DMS 273 (cell line): ENCODE measurements around the gene OR2T35.
A peak's percentile ranks its signal among the peaks of the same experiment; 100 is the strongest.

Experiments
- DNase-seq: peaks from one replicate; lab custom pipeline; 2025; ENCODE audit not compliant: unreplicated experiment; lab: John Stamatoyannopoulos, UW

OR2T35 gene

GRCh38 chr1:248627971-248628844, 16.9 kb downstream of the OR2T35 start:
- no peak for DNase-seq

- no peak for DNase-seq
Observed at GRCh38 chr1:248625971-248626370, 19.1 kb downstream of the OR2T35 start.

- DNase-seq: no peak
Observed at GRCh38 chr1:248625166-248625565, 19.9 kb downstream of the OR2T35 start.

GRCh38 chr1:248622570-248623001, 22.5 kb downstream of the OR2T35 start:
- peak; percentile 51 for DNase-seq

- DNase-seq: no peak
Observed at GRCh38 chr1:248621770-248622169, 23.3 kb downstream of the OR2T35 start.

- DNase-seq: peak; percentile 71
Observed at GRCh38 chr1:248618878-248619277, 26.2 kb downstream of the OR2T35 start.

- DNase-seq: no peak
Observed at GRCh38 chr1:248618119-248618518, 27.0 kb downstream of the OR2T35 start.

- DNase-seq: no peak
Observed at GRCh38 chr1:248613742-248614141, 31.3 kb downstream of the OR2T35 start.

- no peak for DNase-seq
Observed at GRCh38 chr1:248611883-248612414, 33.1 kb downstream of the OR2T35 start.

- DNase-seq: no peak
Observed at GRCh38 chr1:248610301-248610700, 34.8 kb downstream of the OR2T35 start.

GRCh38 chr1:248599396-248599795, 45.7 kb downstream of the OR2T35 start:
- no peak for DNase-seq

GRCh38 chr1:248597589-248597988, 47.5 kb downstream of the OR2T35 start, which contains the start of gene OR2T10:
OR2T10 (minus strand) TSS chr1:248597700; CDS start chr1:248593768, 3,932 bp downstream.
- DNase-seq: no peak

GRCh38 chr1:248596615-248597014, 48.5 kb downstream of the OR2T35 start:
- no peak for DNase-seq

GRCh38 chr1:248593226-248593625, 51.9 kb downstream of the OR2T35 start:
- DNase-seq: no peak

- DNase-seq: no peak
Observed at GRCh38 chr1:248592655-248593054, 52.4 kb downstream of the OR2T35 start.

GRCh38 chr1:248590055-248590454, 55.0 kb downstream of the OR2T35 start:
- DNase-seq: no peak

GRCh38 chr1:248589334-248589733, 55.7 kb downstream of the OR2T35 start:
- no peak for DNase-seq
